NCI-H146 (cell line): ENCODE data around the gene MAST4.

Experiments
- DNase-seq: peaks from one replicate; lab custom pipeline; 2025; lab: John Stamatoyannopoulos, UW

MAST4 gene

DNA sequence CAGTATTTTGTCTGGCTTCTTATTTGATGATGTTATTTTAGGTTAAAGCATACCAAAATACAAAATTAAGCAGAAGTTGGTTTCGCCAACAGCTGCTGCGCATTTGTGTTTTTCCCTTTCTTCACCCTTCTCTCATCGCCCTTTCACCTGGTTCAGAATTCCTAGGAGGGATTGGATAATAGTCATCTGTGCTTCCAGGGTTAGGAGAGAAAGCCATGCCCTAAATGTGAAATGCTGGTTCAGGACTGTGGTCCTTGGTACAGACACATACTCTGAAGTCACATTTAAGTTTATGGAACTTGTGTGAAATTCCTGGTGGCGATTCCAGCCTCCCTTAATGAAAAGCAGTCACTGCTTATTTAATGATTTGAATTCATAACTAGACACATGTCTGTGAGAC is 7.7 kb downstream of the MAST4 start:
- no peak for DNase-seq

DNA sequence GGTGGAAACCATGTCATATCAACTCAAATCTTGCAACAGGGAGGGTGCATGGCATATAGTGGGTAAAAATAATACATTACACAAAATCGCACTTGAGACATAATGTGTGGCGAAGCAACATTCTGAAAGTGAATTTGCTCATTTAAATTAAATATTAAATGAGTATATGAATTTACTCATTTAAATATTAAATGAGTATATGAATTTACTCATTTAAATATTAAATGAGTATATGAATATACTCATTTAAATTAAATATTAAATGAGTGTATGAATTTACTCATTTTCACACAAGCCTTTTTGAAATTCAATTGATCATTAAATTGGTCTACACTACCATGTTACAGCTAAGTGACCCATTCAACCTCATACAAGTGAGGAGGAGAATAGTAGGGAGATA is 10.5 kb downstream of the MAST4 start:
- no peak for DNase-seq

DNA sequence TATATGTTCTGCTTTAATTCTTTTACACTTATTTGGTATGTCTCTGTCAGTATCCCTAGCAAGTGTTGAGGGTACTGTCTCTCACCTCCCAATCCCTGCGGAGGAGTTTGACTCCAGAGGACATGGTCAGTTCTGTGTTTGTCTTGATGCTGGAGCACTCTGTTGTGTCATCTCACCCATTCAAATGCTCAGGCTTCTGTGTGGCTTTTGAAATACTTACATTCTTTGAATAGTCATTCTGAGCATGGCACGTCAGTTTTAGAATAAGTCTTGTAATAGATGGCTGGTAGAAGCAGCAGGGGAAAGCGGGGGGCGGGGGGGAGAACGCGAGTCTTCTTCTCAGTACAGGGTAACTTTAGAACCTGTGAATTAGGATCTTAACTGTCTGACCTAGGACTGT is 12.3 kb downstream of the MAST4 start:
- no peak for DNase-seq

DNA sequence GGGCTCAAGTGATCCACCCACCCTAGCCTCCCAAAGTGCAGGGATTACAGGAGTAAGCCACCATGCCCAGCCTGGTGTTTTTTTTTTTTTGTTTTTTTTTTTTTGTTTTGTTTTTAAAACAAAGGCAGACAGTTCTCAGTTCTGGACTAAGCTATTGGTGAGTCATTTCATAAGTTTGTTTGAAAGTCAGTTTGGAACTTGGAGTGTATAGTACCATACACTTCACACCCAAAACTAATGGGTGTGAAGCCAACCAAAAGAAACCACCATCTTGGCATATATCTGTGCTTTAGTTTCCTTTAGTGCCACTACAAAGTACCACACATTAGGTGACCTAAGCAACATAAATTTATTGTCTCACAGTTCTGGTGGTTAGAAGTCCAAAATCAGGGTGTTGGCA is 13.4 kb downstream of the MAST4 start:
- DNase-seq = no peak

DNA sequence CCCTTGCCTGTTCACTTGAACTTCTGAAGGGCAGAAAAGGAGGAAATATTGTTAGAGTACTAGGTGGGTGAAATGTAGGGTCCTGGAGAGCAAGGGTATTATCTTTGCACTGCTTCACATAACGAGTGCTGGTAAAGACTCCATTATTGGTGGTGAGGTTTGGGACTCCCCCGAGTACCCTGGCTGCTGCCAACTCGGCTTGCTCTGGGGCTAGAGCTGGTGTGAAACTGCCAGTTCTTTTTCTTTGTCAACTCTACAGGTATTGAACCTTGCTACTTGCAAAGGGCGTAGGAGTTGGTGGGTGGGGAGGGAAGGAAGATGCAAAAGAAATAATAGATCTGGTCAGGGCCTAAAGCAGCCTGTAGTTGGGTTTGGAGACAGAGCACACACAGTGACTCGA is 16.0 kb downstream of the MAST4 start:
- DNase-seq = no peak

DNA sequence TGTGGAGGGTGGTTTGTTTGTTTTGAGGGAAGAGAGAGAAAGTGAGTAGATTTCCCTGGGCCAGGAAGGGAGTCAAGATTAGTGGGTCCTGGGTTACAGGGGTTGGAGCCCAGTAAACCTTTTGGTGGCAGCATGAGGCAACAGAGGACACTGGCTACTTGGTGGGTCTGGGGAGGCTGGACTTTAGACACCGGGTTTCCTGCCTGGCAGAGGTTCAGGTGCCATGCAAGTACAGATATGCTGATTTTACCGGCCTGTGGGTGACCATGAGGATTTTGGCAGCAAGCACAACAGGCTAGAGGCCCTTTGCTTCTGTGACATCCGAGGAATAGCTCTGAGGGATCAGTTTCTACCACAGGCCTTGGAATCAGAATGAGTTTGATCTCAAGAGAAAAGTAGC is 18.9 kb downstream of the MAST4 start:
- no peak for DNase-seq

DNA sequence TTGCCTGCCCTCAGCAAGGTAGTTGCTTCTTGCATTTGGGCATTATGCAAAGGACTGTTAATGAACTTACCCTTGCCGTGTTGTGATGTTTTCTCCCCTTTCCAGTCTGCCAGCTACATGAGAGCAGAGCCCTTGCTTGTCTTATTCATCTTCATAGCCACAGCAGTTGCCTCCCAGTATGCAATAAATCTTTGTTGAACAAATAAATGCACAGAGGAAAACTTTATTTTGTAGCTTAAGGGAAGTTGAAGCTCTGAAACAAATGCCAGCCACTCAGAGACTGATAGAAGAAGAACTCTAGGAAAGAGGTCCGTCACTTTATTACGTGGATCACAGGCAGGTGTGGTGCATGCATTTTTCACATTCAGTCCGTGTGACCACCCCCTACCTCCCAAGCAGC is 19.7 kb downstream of the MAST4 start:
- no peak for DNase-seq

DNA sequence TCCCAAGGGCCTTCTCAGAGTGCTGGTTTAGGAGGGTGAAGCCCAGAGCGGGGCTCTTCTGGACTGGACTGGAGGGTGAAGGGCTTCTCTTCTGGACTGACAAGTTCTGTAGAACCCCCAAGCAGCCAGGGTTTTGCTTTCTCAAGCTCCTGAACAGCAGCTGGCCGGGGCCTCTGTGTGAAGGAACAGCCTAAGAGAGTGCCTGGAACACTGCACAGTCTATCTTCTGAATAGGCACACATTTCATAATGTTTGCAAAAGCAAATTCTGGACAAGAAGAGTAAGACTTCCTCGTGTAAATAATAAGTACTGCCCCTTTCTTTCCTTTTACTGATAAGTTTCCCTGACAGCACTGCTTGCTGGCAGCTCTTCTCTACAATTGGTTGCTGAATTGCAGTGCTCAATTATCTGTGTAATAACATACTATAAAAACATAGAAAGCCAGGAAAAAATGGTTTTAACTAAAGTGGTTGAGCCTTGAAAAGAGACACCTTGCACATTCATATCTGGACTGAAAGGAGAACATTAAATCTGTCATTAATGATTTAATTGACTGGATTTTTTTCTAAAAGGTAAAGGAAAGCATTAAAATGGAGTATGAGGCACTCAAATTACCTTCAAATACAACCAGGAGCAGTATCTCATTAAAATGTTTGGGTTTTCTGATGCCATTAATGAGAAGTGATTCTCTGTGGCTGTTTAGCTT is 20.5 kb downstream of the MAST4 start:
- DNase-seq = peak; percentile 22

DNA sequence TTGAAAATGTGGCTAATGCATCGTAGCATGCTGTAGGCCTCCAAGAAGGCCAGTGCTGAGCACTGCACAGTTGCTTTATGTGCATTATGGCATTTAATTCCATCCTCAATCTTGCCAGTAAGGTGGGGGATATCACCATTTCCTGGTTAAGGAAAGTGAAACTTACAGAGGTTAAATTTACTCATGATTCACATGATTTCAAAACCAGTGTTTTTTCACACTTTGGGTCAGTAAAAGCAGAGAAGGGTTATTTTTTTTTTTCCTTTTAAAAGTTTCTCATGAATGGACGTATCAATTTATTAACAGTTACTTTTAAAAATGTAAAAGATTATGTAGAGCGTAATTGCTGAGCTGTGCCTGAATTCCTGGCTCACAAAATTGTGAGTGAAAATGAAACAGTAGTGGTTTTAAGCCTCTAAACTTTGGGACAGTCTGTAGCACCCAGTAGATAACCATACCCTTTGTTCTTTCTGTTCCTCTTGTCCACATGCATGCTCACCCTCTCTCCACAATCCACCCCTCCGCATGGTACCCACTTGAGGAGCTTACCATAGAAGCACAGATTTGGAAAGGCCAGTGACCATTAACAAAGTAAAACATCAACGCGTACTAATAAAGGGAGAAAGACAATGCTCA is 21.2 kb downstream of the MAST4 start:
- DNase-seq = no peak

DNA sequence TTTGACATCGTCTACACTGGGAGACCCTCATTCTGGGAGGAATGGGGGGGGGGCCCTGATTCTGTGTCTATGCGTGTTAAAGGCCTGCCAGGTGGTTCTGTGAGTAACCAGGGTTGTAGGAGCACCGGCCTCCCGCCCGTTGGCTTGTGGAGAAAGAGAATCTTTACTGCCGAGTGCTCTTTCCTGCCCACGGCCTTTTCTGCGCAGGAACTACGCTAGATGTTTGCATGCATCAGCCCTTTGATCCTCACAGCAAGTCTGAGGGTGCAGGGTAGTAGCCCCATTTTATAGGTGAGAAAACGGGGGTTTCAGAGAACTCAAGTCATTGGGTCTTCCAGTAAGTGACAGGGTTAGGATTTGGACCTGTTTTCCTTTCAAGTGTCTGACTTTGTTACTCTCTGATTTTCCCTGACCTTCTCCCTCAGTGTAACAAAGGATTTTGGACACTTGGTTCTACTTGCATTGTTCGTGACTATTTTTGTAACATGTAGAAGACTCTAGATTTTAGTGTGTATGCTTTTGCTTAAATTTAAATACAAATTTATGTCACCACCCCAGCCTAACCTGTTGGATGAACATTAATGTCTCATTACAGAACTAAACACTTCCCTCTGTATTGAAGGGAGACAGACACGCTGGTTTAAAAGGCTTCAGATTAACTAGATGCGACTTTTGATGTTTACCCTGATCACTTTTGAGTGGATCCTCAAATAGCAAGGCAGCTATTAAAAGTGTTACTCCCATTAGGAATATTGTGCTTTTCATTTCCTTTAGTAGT is 22.0 kb downstream of the MAST4 start:
- DNase-seq = no peak

DNA sequence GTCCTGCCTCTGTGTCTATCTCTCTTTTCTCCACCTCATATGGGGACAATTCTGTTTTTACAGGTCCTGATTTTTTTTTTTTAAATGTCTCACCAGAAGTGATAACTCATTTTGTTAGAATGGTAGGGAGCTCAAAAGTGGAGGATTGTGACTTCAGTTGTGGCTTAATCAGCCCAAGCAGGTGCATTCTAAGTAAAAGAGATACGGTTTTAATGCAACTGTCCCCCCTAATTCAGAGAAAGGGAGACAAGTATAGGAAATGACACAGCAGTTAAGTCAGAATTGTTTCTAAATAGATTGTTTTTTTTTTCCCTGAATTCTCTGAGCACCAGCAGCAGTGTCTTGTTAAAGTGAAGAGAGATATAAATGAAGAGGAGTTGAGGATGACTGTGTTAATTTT is 24.5 kb downstream of the MAST4 start:
- DNase-seq = no peak

DNA sequence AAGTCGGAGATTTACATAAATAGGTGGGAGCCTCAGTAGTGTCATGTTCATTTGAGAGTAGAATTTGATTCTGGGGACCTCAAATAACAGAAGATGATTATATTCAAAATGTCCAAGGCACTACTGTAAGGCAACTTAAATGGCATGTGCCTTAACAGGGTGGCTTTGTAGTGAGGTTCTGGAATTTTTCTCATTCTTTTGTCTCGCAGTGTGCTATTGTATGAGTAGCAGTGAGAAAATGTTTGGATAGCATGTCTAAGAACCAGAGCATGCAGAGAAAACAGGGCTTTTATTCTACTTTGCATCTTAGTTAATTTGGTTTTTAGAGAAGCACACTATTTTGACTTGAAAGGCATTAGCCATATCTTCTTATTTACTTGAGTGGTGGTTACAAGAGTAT is 25.0 kb downstream of the MAST4 start:
- no peak for DNase-seq

DNA sequence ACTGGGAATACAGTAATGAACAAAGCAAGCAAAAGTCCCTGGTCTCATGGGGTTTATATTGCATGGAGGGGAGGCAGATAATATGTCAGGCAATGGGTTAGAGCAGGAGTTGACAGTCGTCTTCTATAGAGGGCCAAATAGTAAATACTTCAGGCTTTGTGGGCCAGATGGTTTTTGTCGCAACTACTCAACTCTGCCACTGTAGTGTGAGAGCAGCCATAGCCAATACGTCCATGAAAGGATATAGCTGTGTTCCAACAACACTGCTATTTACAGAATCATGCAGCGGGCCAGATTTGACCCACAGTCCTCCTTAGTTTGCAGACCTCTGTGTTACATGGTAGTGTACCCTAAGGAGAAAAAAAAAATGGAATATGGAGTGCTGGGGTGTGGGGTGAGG is 25.5 kb downstream of the MAST4 start:
- no peak for DNase-seq

DNA sequence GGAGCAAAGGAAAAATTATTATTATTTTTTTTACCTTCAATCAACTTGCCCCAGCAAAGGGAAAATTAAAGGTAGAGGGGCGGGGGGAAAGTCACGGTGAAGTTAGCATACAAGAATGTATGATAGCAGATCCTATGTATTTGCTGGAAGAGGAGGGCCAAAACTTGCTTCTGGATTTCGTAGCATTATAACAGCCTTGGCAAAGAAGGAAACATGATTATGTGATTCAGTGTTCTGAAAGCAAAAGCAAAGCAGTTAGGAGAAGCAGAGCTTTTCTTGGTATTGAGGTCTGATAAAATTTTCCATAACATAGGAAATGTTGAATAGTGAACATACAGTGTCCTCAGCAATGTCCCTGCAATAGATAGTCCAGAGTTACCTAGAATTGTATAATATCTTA is 32.4 kb downstream of the MAST4 start:
- DNase-seq = no peak

DNA sequence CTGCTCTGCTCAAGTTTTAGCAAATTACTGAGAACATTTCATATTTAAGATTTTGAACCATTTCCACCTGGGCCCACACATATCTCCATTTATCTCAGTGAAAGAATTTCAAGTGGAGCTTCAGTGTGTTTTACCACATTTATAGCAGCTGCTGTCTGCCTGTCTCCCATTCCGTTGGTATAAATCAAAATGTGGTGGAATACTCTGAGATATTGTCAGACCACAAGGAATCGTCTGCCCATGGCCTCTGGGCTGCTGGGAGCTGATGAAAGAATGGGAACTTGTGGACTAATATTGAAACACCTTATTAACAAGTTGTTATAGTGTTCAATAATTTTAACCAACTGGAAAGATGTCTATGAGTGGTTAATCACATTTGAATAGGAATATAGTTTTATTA is 33.3 kb downstream of the MAST4 start:
- no peak for DNase-seq

DNA sequence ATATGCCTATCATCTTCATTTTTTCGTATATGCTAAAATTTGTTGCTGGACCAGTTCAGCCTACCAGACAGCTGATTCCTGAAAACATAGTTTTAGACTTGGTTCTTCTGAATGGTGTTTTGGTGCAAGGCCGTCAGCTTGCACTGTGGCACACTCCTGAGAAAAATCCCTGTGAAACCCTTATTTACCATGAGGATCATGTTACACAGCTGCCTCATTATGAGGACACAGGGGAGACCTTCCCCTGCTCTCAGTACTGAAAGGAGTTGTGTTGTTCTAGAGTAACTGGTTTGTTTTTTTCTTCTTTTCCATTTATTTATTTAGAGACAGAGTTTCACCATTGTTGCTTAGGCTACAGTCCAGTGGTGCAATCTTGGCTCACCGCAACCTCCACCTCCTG is 37.6 kb downstream of the MAST4 start:
- peak; percentile 86 for DNase-seq

DNA sequence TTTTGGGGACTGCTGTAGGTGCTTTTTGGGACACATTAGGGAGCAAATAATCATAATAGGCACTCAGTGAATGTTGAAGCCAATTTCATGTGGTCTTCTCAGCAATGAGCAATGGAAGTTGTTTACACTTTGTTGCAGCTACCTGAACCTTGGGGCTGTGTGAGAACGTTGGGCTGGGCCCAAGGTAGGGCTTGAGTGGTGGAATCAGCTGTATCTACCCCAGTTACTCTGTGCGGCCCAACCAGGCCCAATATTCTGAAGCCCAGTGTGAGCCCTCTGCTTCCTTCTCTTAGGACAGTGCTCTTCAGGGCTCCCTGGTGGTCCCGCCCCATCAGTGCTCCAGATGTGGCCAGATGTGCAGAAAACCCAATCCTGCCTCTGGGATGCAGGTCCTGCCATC is 38.4 kb downstream of the MAST4 start:
- DNase-seq = no peak

DNA sequence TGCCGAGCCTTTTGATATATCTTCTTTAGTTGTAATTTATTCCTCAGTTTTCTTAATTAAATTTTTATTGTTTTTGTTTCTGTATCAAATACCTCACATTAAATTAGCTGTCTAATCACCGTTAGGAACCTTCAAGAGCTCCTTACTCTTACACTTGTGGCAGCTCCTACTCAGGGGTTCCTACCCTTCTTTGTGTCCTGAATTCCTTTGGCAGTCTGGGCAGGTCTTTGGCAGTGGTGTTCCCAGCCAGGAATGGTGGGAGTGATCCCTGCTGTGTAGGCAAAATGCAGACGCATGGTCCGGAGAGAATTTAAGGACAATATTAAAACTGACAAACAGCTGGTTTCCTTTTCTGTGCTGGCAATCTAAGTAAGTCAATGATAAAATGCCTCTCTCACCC is 41.8 kb downstream of the MAST4 start:
- no peak for DNase-seq

DNA sequence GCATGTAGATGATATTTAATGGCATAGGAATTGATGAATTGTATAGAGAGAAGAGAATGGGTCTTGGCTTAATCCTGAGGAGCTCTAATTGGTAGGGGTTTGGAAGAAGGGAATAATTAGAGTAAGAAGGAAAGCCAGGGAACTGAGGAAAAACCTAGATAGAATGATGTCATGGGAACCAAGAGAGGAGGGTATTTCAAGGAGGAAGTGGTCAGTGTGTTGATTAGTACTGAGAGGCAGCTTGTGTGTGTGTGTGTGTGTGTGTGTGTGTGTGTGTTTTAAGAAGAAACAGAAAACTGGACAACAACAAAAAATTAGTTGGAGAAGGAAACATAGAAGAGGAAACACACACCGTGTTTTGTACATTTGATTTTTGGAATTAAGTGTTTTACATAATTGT is 42.8 kb downstream of the MAST4 start:
- no peak for DNase-seq

DNA sequence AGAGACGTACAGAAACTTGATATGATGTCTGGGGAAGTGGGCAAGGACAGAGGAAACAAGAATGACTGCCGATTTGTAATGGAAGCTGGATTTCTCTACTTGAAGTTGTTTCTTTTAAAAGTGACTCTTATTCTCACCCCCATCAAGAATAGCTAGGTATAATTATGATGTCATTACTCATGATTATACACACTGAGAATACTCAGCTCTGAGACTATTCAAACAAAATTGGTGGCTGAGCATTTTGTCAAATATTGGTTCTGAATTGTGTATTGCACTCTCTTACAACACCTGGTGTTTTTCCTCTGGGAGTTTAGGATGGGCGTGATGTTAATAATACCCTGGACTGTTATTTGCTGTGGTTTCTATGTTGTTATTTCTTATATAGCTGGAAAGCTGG is 46.3 kb downstream of the MAST4 start:
- DNase-seq = peak; percentile 93

DNA sequence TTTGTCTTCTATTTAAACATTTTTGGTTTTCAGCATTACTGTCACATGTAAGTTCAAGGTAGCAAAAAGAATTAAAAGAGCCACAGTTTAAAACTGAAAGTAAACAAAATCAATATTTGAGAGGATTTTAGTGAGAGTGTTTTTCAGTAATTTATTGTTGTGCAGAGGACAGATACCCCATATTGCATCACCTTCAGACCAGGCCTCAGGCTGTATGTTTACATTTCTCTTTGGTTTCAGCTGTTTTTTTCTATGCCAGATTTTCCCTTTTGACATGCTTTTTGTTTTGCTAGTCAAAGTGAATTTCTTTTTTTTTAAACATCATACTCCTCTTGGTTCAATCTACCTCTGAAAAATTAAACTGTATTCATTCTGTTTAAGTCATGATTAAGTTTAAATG is 47.2 kb downstream of the MAST4 start:
- DNase-seq = peak; percentile 57

DNA sequence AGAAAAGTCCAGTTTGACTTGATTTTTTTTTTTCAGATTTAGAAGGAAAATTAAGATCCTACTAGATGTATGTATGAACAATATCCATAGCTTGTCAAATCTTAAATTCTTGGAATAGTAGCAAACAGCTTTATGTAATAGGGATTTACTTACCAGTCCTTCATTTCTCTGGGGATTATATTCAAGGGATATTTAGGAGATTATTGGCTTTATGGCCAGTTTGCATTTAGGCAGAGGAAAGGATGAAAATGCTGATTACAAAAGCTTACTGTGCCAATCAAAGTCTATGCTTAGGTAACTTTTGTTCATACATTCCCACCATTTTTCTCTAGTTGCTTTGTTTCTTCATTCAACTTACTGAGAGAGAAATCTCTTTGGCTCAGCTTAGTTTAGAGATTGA is 47.9 kb downstream of the MAST4 start:
- no peak for DNase-seq

DNA sequence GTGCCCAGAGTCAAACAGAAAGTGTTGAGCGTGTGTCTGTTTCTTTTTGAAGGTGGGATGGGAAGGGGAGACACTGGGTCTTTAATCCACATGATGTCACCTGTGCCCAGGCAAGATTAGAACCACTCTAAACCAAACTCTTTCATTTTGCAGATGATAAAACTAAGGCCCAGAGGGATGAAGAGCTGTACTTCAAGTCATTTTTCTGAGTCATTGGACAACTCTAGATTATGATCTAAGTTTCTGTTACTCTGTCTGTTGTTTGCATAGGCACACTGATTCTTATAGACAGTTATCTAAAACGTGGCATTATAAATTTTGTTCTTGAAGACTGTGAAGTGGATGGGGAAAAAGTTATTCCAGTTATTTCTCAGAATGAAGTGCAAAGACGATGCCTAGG is 48.8 kb downstream of the MAST4 start:
- DNase-seq = no peak
